Neural progenitor cell (in vitro differentiated cells): ENCODE results near the gene HP. TPM values are rescaled to one million over a fixed set of nuclear protein-coding genes. Genes with fewer than 3 reads are reported as not detected.

ENCODE experiments used
- DNase-seq: peaks from one replicate; pipeline ENCODE4 v3.0.0-alpha.2; 2016; ENCODE audit warnings: low spot score
- H2AFZ ChIP-seq: fragments of 200-600 bp; sonication (generic); replicated peaks from 2 replicates; pipeline ENCODE4 v1.6.1; 2016; ENCODE audit warnings: antibody characterized with exemption
- H3F3A ChIP-seq: fragments of 200-600 bp; sonication (generic); 2 replicates; pipeline ENCODE4 v1.6.1; 2016; ENCODE audit warnings: antibody characterized with exemption, low read depth
- H3K27ac ChIP-seq: fragments of 200-600 bp; sonication (generic); 2 replicates; pipeline ENCODE4 v1.5.1; 2016; ENCODE audit warnings: mild to moderate bottlenecking
- H3K27me3 ChIP-seq: fragments of 200-600 bp; sonication (generic); 2 replicates; pipeline ENCODE4 v1.6.1; 2016; ENCODE audit warnings: mild to moderate bottlenecking, moderate library complexity
- H3K36me3 ChIP-seq: fragments of 200-600 bp; sonication (generic); 2 replicates; pipeline ENCODE4 v1.5.1; 2016
- H3K4me1 ChIP-seq: fragments of 200-600 bp; sonication (generic); 2 replicates; pipeline ENCODE4 v1.6.1; 2016; ENCODE audit warnings: mixed run types
- H3K4me2 ChIP-seq: fragments of 200-600 bp; sonication (generic); 2 replicates; pipeline ENCODE4 v1.6.1; 2016
- H3K4me3 ChIP-seq: fragments of 200-600 bp; sonication (generic); 2 replicates; pipeline ENCODE4 v1.5.1; 2016
- H3K79me2 ChIP-seq: fragments of 200-600 bp; sonication (generic); 2 replicates; pipeline ENCODE4 v1.6.1; 2016; ENCODE audit warnings: low read depth
- H3K9ac ChIP-seq: fragments of 200-600 bp; sonication (generic); 2 replicates; pipeline ENCODE4 v1.6.1; 2016
- H3K9me3 ChIP-seq: fragments of 200-600 bp; sonication (generic); 2 replicates; pipeline ENCODE4 v1.5.1; 2016; ENCODE audit warnings: low read depth
- H4K20me1 ChIP-seq: fragments of 200-600 bp; sonication (generic); 2 replicates; pipeline ENCODE4 v1.6.1; 2016; ENCODE audit warnings: low read depth
- H3K27ac Mint-ChIP-seq: 3 replicates; pipeline ENCODE4 v1.8.0; 2021; ENCODE audit warnings: mixed read lengths
- H3K27me3 Mint-ChIP-seq: 2 replicates; pipeline ENCODE4 v1.8.0; 2022; ENCODE audit warnings: low read depth, mild to moderate bottlenecking, inconsistent platforms, moderate library complexity, mixed read lengths; ENCODE audit not compliant: insufficient read depth
- H3K36me3 Mint-ChIP-seq: 3 replicates; pipeline ENCODE4 v1.8.0; 2021; ENCODE audit warnings: mixed read lengths
- H3K4me1 Mint-ChIP-seq: 3 replicates; pipeline ENCODE4 v1.8.0; 2021; ENCODE audit warnings: mixed read lengths
- H3K4me3 Mint-ChIP-seq: 3 replicates; pipeline ENCODE4 v1.8.0; 2021; ENCODE audit warnings: mild to moderate bottlenecking, moderate library complexity, mixed read lengths
- H3K9me3 Mint-ChIP-seq: 3 replicates; pipeline ENCODE4 v1.8.0; 2020; ENCODE audit warnings: mixed read lengths
- EZH2 ChIP-seq: fragments of 200-600 bp; sonication (generic); IDR thresholded peaks from 2 replicates; pipeline ENCODE4 v1.6.1; 2017; ENCODE audit warnings: antibody characterized with exemption, mild to moderate bottlenecking, moderate library complexity
- EZH2phosphoT487 ChIP-seq: fragments of 200-600 bp; sonication (generic); IDR thresholded peaks from 2 replicates; pipeline ENCODE4 v1.6.1; 2017; ENCODE audit warnings: antibody characterized with exemption
- total RNA-seq: library from RNA; depleted of rRNA; stranded (reverse); fragments of >200 nt; gene quantifications from 2 replicates; pipeline ENCODE4 v1.2.3, GENCODE V29; 2015; ENCODE audit warnings: low replicate concordance
- TF ChIP-seq, protein P1 (sequence below): fragments of 200-600 bp; sonication (generic); IDR thresholded peaks from 2 replicates; pipeline ENCODE4 v1.5.1; 2017; ENCODE audit warnings: antibody characterized with exemption, mild to moderate bottlenecking

The HP gene
- total RNA-seq, 1 donor from 2014 or later = not detected

DNA sequence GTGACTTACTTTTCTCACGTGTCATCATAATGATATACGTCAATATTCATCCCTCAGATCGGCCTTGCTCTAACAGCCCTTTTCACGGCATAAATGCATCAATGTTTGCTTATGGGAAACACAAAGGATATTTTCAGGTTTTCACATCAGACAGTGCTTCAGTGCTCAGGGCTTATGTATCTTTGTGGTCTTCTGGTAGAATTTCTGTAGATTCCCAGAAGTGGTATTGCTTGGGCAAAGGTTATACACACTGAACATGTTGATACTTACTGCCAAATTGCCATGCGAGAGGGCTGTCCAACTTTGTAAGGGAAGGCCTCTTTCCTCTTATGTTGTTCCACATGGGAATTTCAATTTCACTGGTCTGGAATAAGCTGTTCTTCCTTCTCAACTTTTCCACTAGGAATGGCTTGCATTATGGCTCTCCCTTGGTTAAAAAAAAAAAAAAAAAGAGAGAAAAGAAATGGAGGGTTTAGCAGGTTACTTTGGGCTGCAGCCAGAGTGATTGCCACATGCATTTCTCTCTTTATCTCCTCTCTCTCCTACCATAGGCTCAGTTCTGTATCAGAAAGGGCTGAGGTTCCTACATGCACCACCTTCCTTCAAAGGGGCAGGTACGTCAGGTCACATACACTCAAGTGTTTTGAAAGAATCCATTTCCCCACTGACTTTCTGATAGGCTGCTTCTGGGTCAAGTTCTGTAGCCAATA lies 26.5 kb upstream of the HP start:
- peaks cover 10% of the 10 kb centered on the region for H3K4me1 ChIP-seq
- H3K4me2 ChIP-seq = no peak overlapping the region
- Mint-ChIP-seq H3K9me3 (no peaks in the 10 kb centered on the region), H3K4me3 (no peak overlapping the region), H3K36me3 (peaks cover 7% of the 10 kb centered on the region), H3K27me3 (no peaks in the 10 kb centered on the region), H3K4me1 (no peaks in the 10 kb centered on the region), H3K27ac (no peak overlapping the region)
- no peaks in the 10 kb centered on the region for H4K20me1 ChIP-seq
- H3K9ac ChIP-seq = no peak overlapping the region
- H3K4me3 ChIP-seq = no peak overlapping the region
- H3K36me3 ChIP-seq = no peaks in the 10 kb centered on the region
- H3K79me2 ChIP-seq = no peaks in the 10 kb centered on the region
- DNase-seq = no peak
- no peaks in the 10 kb centered on the region for H3F3A ChIP-seq
- no peak overlapping the region for H3K27ac ChIP-seq
- TF ChIP-seq EZH2phosphoT487 (no peak), EZH2 (no peak)
- TF ChIP-seq, protein P1, sequence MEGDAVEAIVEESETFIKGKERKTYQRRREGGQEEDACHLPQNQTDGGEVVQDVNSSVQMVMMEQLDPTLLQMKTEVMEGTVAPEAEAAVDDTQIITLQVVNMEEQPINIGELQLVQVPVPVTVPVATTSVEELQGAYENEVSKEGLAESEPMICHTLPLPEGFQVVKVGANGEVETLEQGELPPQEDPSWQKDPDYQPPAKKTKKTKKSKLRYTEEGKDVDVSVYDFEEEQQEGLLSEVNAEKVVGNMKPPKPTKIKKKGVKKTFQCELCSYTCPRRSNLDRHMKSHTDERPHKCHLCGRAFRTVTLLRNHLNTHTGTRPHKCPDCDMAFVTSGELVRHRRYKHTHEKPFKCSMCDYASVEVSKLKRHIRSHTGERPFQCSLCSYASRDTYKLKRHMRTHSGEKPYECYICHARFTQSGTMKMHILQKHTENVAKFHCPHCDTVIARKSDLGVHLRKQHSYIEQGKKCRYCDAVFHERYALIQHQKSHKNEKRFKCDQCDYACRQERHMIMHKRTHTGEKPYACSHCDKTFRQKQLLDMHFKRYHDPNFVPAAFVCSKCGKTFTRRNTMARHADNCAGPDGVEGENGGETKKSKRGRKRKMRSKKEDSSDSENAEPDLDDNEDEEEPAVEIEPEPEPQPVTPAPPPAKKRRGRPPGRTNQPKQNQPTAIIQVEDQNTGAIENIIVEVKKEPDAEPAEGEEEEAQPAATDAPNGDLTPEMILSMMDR = no peak
- no peak overlapping the region for H2AFZ ChIP-seq
- no peaks in the 10 kb centered on the region for H3K9me3 ChIP-seq
- no peaks in the 10 kb centered on the region for H3K27me3 ChIP-seq

DNA sequence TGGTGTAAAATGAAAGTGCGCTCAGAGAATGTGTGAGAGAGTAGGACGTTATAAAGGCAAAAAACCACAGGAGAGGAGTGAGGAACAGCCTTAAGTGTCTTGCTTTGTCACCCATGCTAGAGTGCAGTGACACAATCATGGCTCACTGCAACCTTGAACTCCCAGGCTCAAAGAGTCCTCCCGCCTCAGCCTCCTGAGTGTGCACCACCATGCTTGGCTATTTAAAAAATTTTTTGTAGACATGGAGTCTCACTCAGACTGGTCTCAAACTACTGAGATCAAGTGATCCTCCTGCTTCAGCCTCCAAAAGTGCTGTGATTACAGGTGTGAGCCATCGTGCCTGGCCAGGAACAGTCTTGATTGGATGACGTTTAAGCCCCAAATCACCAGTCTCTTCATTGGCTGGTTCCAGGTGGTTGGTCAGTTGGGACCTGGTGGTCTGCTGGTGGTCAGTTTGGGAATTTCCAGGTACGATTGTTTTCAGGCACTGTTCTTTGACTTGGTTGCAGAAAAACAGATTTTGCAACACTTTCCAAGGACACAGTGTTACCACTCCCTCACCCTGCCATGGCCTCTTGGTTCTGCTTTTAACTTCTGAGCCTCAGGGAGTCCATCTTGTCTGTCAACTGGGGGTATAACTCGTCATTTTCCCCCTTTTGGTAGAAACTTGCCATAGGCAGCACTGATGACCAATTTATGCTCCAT lies 24.6 kb upstream of the HP start:
- Histone ChIP-seq H3K27ac (no peak overlapping the region), H3K4me3 (no peak overlapping the region), H3K27me3 (no peaks in the 10 kb centered on the region), H3K79me2 (no peaks in the 10 kb centered on the region), H2AFZ (no peak overlapping the region), H3F3A (no peaks in the 10 kb centered on the region), H3K9ac (no peak overlapping the region), H3K36me3 (no peaks in the 10 kb centered on the region), H3K9me3 (no peaks in the 10 kb centered on the region), H3K4me1 (peaks cover 10% of the 10 kb centered on the region), H4K20me1 (no peaks in the 10 kb centered on the region), H3K4me2 (no peak overlapping the region)
- H3K4me1 Mint-ChIP-seq = no peaks in the 10 kb centered on the region
- peaks cover 2% of the 10 kb centered on the region for H3K36me3 Mint-ChIP-seq
- no peaks in the 10 kb centered on the region for H3K9me3 Mint-ChIP-seq
- no peak for DNase-seq
- H3K27ac Mint-ChIP-seq = no peak overlapping the region
- TF ChIP-seq, protein P1 = no peak
- TF ChIP-seq EZH2 = no peak
- no peak for TF ChIP-seq EZH2phosphoT487
- no peaks in the 10 kb centered on the region for H3K27me3 Mint-ChIP-seq
- H3K4me3 Mint-ChIP-seq = no peak overlapping the region

DNA sequence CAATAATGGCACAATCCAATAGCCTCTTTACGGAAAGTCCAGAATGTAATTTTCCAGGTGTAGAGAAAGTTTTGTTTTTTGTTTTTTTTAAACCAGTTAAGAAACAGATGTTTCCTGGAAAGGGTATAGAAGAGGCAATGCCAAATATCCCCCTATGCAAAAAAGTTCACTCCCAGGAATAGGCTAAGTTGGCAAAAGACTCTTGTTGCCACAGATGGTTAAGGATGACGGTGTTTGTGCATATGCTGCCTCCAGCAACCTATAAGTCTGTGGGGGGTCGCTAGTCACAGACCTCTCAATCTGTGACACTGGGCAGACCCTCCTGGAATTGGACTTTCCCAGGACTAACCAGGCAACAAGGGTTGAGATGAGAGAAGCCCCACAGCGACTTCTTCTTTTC lies 20.9 kb upstream of the HP start:
- Histone ChIP-seq H3K27ac (no peak overlapping the region), H3K4me2 (no peak overlapping the region), H3K9ac (no peak overlapping the region), H3K36me3 (no peaks in the 10 kb centered on the region), H3K9me3 (no peaks in the 10 kb centered on the region), H4K20me1 (no peaks in the 10 kb centered on the region), H3K4me1 (peaks cover 10% of the 10 kb centered on the region), H3K27me3 (no peaks in the 10 kb centered on the region), H3K79me2 (no peaks in the 10 kb centered on the region), H3F3A (no peaks in the 10 kb centered on the region), H2AFZ (no peak overlapping the region), H3K4me3 (no peak overlapping the region)
- DNase-seq = no peak
- no peak for TF ChIP-seq EZH2phosphoT487
- TF ChIP-seq EZH2 = no peak
- TF ChIP-seq, protein P1 = no peak
- Mint-ChIP-seq H3K4me3 (no peak overlapping the region), H3K27me3 (peaks cover 4% of the 10 kb centered on the region), H3K4me1 (peaks cover 3% of the 10 kb centered on the region), H3K9me3 (no peaks in the 10 kb centered on the region), H3K36me3 (peaks cover 2% of the 10 kb centered on the region), H3K27ac (no peak overlapping the region)
